Measurements from ENCODE around the gene RBM26. TPM values are rescaled to one million over a fixed set of nuclear protein-coding genes. Genes with fewer than 3 reads are reported as not detected.

The RBM26 gene
- total and polyA plus RNA-seq, 2 experiments from 2014 or later = 46.0 to 69.3 TPM

GRCh38 chr13:79336966-79337365 is 69.1 kb downstream of the RBM26 start:
- no peak for DNase-seq (ENCODE audit: low spot score)
- no peaks in the 10 kb centered on the region for H3F3A ChIP-seq (replicated peaks; ENCODE audit: low read depth)
- H3K27me3 ChIP-seq (ENCODE audit: insufficient read depth) = no peaks in the 10 kb centered on the region
- H3K9me2 ChIP-seq (ENCODE audit: insufficient read depth) = no peaks in the 10 kb centered on the region
- no peak overlapping the region for H3K4me3 ChIP-seq
- H4K20me1 ChIP-seq (replicated peaks; ENCODE audit: insufficient read depth) = no peaks in the 10 kb centered on the region
- peaks cover 26% of the 10 kb centered on the region; the same call in 1 of the 2 replicates for H3K36me3 ChIP-seq (ENCODE audit: insufficient read depth)
- Mint-ChIP-seq H3K27me3 (ENCODE audit: insufficient read depth, low read depth, poor library complexity) (no peaks in the 10 kb centered on the region), H3K27ac (0 out of 2 replicates have a peak overlapping the region, but pooled peaks have one; percentile 63), H3K36me3 (ENCODE audit: low read depth) (peaks cover 76% of the 10 kb centered on the region), H3K4me3 (no peak overlapping the region), H3K9me3 (no peaks in the 10 kb centered on the region), H3K4me1 (no peaks in the 10 kb centered on the region)
- H3K27ac ChIP-seq (ENCODE audit: low read depth) = no peak overlapping the region
- no peak overlapping the region for H3K4me2 ChIP-seq
- TF ChIP-seq CTCF (conservative IDR thresholded peaks at IDR 0.05; ENCODE audit: low read depth in 2 of 2) (no peak), JUNB (IDR thresholded peaks at IDR 0.05; ENCODE audit: unreplicated experiment) (no peak), ZNF331 (CRISPR knock-in tag; IDR thresholded peaks at IDR 0.05; ENCODE audit: low read depth) (no peak), ZNF114 (CRISPR knock-in tag; IDR thresholded peaks at IDR 0.05) (no peak), CREB1 (CRISPR knock-in tag; IDR thresholded peaks at IDR 0.05; ENCODE audit: low read depth) (no peak), STAT1 (IDR thresholded peaks at IDR 0.05; ENCODE audit: unreplicated experiment) (no peak), ETS1 (IDR thresholded peaks at IDR 0.05) (no peak), POLR2AphosphoS5 (IDR thresholded peaks at IDR 0.05; ENCODE audit: low read depth) (no peak)
- TF ChIP-seq, protein P1, sequence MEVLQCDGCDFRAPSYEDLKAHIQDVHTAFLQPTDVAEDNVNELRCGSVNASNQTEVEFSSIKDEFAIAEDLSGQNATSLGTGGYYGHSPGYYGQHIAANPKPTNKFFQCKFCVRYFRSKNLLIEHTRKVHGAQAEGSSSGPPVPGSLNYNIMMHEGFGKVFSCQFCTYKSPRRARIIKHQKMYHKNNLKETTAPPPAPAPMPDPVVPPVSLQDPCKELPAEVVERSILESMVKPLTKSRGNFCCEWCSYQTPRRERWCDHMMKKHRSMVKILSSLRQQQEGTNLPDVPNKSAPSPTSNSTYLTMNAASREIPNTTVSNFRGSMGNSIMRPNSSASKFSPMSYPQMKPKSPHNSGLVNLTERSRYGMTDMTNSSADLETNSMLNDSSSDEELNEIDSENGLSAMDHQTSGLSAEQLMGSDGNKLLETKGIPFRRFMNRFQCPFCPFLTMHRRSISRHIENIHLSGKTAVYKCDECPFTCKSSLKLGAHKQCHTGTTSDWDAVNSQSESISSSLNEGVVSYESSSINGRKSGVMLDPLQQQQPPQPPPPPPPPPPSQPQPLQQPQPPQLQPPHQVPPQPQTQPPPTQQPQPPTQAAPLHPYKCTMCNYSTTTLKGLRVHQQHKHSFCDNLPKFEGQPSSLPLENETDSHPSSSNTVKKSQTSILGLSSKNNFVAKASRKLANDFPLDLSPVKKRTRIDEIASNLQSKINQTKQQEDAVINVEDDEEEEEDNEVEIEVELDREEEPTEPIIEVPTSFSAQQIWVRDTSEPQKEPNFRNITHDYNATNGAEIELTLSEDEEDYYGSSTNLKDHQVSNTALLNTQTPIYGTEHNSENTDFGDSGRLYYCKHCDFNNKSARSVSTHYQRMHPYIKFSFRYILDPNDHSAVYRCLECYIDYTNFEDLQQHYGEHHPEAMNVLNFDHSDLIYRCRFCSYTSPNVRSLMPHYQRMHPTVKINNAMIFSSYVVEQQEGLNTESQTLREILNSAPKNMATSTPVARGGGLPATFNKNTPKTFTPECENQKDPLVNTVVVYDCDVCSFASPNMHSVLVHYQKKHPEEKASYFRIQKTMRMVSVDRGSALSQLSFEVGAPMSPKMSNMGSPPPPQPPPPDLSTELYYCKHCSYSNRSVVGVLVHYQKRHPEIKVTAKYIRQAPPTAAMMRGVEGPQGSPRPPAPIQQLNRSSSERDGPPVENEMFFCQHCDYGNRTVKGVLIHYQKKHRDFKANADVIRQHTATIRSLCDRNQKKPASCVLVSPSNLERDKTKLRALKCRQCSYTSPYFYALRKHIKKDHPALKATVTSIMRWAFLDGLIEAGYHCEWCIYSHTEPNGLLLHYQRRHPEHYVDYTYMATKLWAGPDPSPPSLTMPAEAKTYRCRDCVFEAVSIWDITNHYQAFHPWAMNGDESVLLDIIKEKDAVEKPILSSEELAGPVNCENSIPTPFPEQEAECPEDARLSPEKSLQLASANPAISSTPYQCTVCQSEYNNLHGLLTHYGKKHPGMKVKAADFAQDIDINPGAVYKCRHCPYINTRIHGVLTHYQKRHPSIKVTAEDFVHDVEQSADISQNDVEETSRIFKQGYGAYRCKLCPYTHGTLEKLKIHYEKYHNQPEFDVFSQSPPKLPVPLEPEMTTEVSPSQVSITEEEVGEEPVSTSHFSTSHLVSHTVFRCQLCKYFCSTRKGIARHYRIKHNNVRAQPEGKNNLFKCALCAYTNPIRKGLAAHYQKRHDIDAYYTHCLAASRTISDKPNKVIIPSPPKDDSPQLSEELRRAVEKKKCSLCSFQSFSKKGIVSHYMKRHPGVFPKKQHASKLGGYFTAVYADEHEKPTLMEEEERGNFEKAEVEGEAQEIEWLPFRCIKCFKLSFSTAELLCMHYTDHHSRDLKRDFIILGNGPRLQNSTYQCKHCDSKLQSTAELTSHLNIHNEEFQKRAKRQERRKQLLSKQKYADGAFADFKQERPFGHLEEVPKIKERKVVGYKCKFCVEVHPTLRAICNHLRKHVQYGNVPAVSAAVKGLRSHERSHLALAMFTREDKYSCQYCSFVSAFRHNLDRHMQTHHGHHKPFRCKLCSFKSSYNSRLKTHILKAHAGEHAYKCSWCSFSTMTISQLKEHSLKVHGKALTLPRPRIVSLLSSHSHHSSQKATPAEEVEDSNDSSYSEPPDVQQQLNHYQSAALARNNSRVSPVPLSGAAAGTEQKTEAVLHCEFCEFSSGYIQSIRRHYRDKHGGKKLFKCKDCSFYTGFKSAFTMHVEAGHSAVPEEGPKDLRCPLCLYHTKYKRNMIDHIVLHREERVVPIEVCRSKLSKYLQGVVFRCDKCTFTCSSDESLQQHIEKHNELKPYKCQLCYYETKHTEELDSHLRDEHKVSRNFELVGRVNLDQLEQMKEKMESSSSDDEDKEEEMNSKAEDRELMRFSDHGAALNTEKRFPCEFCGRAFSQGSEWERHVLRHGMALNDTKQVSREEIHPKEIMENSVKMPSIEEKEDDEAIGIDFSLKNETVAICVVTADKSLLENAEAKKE (CRISPR knock-in tag; IDR thresholded peaks at IDR 0.05) = no peak
- H3K79me2 ChIP-seq (replicated peaks; ENCODE audit: insufficient read depth) = no peaks in the 10 kb centered on the region
- no peak; the same call in 2 of the 3 replicates for ATAC-seq
- no peaks in the 10 kb centered on the region for H3K4me1 ChIP-seq (ENCODE audit: insufficient read depth)
- no peak overlapping the region for H2AFZ ChIP-seq

Measured in GM23338 (cell line).